ENCODE data around the gene RNASEL. TPM values are rescaled to one million over a fixed set of nuclear protein-coding genes. Genes with fewer than 3 reads are reported as not detected.
A peak's percentile ranks its signal among the peaks of the same experiment; 100 is the strongest.

RNASEL gene
- total and polyA plus RNA-seq, 9 of the 15 experiments (the other 6 are each of a cell fraction or from before 2014, with no cell fraction given), result 4.3 to 11.1 (median 7.2) TPM

DNA sequence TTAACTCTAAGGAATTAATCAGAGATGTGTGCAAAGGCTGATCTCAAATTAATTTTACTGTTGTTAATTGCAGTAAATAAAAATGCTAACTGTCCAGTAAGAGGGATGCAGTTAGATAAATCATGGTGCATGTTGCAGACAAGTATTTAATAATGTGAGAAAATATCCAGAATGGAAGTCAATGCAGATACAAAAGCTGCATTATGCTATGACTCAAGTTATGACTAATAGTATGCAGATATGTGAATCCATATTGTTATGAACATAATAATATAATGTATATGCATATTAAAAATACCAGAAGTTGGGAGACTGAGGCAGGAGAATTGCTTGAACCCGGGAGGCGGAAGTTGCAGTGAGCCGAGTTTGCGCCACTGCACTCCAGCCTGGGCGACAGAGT lies 21.4 kb downstream of the RNASEL start (continued):
- TF ChIP-seq, protein P1, sequence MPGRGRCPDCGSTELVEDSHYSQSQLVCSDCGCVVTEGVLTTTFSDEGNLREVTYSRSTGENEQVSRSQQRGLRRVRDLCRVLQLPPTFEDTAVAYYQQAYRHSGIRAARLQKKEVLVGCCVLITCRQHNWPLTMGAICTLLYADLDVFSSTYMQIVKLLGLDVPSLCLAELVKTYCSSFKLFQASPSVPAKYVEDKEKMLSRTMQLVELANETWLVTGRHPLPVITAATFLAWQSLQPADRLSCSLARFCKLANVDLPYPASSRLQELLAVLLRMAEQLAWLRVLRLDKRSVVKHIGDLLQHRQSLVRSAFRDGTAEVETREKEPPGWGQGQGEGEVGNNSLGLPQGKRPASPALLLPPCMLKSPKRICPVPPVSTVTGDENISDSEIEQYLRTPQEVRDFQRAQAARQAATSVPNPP (IDR thresholded peaks at IDR 0.05; ENCODE audit: borderline replicate concordance, insufficient read depth, insufficient read length), result no peak
- no peak for TF ChIP-seq ARID1B (IDR thresholded peaks at IDR 0.05)
- TF ChIP-seq, protein P2, sequence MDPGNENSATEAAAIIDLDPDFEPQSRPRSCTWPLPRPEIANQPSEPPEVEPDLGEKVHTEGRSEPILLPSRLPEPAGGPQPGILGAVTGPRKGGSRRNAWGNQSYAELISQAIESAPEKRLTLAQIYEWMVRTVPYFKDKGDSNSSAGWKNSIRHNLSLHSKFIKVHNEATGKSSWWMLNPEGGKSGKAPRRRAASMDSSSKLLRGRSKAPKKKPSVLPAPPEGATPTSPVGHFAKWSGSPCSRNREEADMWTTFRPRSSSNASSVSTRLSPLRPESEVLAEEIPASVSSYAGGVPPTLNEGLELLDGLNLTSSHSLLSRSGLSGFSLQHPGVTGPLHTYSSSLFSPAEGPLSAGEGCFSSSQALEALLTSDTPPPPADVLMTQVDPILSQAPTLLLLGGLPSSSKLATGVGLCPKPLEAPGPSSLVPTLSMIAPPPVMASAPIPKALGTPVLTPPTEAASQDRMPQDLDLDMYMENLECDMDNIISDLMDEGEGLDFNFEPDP (CRISPR knock-in tag; IDR thresholded peaks at IDR 0.05), result no peak
- no peak for TF ChIP-seq JUNB (CRISPR knock-in tag; conservative IDR thresholded peaks at IDR 0.05)

DNA sequence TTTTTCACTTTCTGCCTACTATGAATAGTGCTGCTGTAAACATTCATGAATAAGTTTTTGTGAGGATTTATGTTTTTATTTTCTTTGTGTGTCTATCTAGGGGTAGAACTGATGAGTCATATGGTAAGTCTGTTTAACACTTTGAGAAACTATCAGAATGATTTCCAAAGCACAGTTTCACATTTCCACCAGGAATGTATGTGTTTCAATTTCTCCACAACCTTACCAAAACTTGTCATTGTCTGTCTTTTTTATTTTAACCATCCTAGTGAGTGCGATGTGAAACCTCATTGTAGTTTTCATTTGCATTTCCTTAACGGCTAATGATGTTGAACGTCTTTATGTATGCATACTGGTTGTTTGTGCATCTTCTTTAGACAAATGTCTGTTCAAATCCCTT lies 23.5 kb downstream of the RNASEL start:
- H3K27me3 ChIP-seq (ENCODE audit: control insufficient read depth in 2 of 2, insufficient read depth in 2 of 2, low read length in 2 of 2), result peaks cover 6 to 13% of the 10 kb centered on the region in 2 experiments; a peak in 4 of 5 replicates
- H3K9me1 ChIP-seq (ENCODE audit: control insufficient read depth, insufficient read depth, low read length), result no peaks in the 10 kb centered on the region
- intact Hi-C loops (cut with micrococcal nuclease) (no loop called here), in situ Hi-C loops (cut with MboI) (no loop called here)
- no peak overlapping the region for H3K4me2 ChIP-seq (ENCODE audit: insufficient read depth, low read length)
- BruUV-seq (replicated peaks), result no TSS peak
- no peaks in the 10 kb centered on the region for H3K4me1 ChIP-seq (replicated peaks in 1 of 2; ENCODE audit: control insufficient read depth in 2 of 2, insufficient read depth in 2 of 2, low read length in 2 of 2)
- WGBS (ENCODE audit: insufficient coverage, low coverage, missing lambda C conversion rate), result 2% methylated on average over 3 of the region's 3 CpGs
- H3K27ac ChIP-seq (ENCODE audit: extremely low read depth, low read depth, low read length), result no peak overlapping the region
- ChIA-PET CTCF (ENCODE audit: low intra/inter-chr PET ratio) (no interaction called here), POLR2A (no interaction called here)
- FAIRE-seq (no peak), DNase-seq (ENCODE audit: extremely low read depth in 1 of 4, low spot score in 3 of 4) (no peak), ATAC-seq (no peak)
- no peak overlapping the region for H3K9ac ChIP-seq (ENCODE audit: insufficient read depth in 1 of 2, low read depth in 2 of 2, low read length in 2 of 2)
- no peak overlapping the region for H2AFZ ChIP-seq (ENCODE audit: low read depth, low read length)
- no peaks in the 10 kb centered on the region for H3K79me2 ChIP-seq (ENCODE audit: control insufficient read depth, insufficient read depth, low read length)
- no peaks in the 10 kb centered on the region for H4K20me1 ChIP-seq (replicated peaks; ENCODE audit: control insufficient read depth, insufficient read depth, low read length)
- no peaks in the 10 kb centered on the region for H3K36me3 ChIP-seq (ENCODE audit: control insufficient read depth, insufficient read depth, low read length)
- no peaks in the 10 kb centered on the region for H3K9me3 ChIP-seq (replicated peaks; ENCODE audit: control insufficient read depth, insufficient read depth, low read depth, low read length)
- no peak overlapping the region for H3K4me3 ChIP-seq
- TF ChIP-seq, protein P3, sequence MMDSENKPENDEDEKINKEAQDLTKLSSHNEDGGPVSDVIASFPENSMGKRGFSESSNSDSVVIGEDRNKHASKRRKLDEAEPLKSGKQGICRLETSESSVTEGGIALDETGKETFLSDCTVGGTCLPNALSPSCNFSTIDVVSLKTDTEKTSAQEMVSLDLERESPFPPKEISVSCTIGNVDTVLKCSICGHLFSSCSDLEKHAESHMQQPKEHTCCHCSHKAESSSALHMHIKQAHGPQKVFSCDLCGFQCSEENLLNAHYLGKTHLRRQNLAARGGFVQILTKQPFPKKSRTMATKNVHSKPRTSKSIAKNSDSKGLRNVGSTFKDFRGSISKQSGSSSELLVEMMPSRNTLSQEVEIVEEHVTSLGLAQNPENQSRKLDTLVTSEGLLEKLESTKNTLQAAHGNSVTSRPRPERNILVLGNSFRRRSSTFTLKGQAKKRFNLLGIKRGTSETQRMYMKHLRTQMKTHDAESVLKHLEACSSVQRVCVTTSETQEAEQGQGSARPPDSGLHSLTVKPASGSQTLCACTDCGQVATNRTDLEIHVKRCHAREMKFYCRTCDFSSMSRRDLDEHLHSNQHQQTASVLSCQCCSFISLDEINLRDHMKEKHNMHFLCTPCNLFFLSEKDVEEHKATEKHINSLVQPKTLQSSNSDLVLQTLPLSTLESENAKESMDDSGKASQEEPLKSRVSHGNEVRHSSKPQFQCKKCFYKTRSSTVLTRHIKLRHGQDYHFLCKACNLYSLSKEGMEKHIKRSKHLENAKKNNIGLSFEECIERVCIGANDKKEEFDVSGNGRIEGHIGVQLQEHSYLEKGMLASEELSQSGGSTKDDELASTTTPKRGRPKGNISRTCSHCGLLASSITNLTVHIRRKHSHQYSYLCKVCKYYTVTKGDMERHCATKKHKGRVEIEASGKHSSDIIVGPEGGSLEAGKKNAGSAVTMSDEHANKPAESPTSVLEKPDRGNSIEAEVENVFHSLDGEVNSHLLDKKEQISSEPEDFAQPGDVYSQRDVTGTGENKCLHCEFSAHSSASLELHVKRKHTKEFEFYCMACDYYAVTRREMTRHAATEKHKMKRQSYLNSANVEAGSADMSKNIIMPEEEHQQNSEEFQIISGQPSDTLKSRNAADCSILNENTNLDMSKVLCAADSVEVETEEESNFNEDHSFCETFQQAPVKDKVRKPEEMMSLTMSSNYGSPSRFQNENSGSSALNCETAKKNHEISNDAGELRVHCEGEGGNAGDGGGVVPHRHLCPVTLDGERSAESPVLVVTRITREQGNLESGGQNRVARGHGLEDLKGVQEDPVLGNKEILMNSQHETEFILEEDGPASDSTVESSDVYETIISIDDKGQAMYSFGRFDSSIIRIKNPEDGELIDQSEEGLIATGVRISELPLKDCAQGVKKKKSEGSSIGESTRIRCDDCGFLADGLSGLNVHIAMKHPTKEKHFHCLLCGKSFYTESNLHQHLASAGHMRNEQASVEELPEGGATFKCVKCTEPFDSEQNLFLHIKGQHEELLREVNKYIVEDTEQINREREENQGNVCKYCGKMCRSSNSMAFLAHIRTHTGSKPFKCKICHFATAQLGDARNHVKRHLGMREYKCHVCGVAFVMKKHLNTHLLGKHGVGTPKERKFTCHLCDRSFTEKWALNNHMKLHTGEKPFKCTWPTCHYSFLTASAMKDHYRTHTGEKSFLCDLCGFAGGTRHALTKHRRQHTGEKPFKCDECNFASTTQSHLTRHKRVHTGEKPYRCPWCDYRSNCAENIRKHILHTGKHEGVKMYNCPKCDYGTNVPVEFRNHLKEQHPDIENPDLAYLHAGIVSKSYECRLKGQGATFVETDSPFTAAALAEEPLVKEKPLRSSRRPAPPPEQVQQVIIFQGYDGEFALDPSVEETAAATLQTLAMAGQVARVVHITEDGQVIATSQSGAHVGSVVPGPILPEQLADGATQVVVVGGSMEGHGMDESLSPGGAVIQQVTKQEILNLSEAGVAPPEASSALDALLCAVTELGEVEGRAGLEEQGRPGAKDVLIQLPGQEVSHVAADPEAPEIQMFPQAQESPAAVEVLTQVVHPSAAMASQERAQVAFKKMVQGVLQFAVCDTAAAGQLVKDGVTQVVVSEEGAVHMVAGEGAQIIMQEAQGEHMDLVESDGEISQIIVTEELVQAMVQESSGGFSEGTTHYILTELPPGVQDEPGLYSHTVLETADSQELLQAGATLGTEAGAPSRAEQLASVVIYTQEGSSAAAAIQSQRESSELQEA (IDR thresholded peaks at IDR 0.05; ENCODE audit: low read depth), result no peak
- TF ChIP-seq C11orf30 (IDR thresholded peaks at IDR 0.05; ENCODE audit: low read depth) (peak; percentile 32; the same call in 1 of the 2 replicates), ZNF316 (IDR thresholded peaks at IDR 0.05) (peak; percentile 46; the same call in 1 of the 2 replicates), JUND (IDR thresholded peaks at IDR 0.05; ENCODE audit: borderline replicate concordance, low read depth, low read length) (no peak), JUND (tag; IDR thresholded peaks at IDR 0.05; ENCODE audit: borderline replicate concordance, low read depth, low read length) (peak; percentile 44; the same call in 1 of the 3 replicates), MAFG (tag; conservative IDR thresholded peaks at IDR 0.05) (peak; percentile 39; the same call in 1 of the 2 replicates)

Data from K562 (cell line).